GM10248 (cell line): ENCODE results near the gene KRT24.

ENCODE experiments used
- CTCF ChIA-PET: fragments of 300-600 bp; sonication (Branson Sonifier 250); formaldehyde crosslinking; extraction: SDS; loops from one replicate; lab custom pipeline; 2021; ENCODE audit warnings: antibody characterized with exemption; lab: Yijun Ruan, JAX
- POLR2A ChIA-PET: fragments of 350-650 bp; sonication (Branson Sonifier 250); formaldehyde crosslinking; extraction: SDS; loops from one replicate; lab custom pipeline; 2020; ENCODE audit warnings: antibody characterized with exemption; lab: Yijun Ruan, JAX
- DNase-seq: peaks from one replicate; pipeline ENCODE4 v3.0.0; 2012; ENCODE audit errors: extremely low spot score
- TF ChIP-seq, protein P1 (sequence below): IDR thresholded peaks from 2 replicates; pipeline ENCODE4 v1.5.1; 2012; ENCODE audit warnings: mild to moderate bottlenecking, low read depth; ENCODE audit errors: extremely low read depth, missing control alignments, control extremely low read depth

KRT24 gene

DNA sequence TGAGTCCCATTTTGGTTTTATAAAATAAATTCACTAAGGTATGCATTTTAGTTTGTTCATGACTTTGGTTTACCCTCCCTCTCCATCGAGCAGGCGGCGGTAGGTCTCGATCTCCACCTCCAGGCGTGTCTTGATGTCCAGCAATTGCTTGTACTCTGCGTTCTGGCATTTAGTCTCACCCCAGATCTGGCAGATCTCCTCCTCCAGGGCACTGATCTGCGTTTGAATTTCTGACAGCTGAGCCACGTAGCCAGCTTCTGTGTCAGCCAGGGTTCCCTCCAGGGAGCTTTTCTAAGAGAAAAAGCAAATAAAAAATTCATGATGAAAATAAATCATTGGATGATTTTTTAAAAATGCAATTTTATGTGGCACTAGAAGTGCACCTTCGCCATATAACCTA is 4.2 kb downstream of the KRT24 start:
- ChIA-PET CTCF (interaction anchor here (1.3 kb wide), 1 partner anchor 28 kb away, joined by 4 read pairs; no protein-coding TSS in a partner anchor), POLR2A (no interaction called here)
- no peak for DNase-seq
- TF ChIP-seq, protein P1, sequence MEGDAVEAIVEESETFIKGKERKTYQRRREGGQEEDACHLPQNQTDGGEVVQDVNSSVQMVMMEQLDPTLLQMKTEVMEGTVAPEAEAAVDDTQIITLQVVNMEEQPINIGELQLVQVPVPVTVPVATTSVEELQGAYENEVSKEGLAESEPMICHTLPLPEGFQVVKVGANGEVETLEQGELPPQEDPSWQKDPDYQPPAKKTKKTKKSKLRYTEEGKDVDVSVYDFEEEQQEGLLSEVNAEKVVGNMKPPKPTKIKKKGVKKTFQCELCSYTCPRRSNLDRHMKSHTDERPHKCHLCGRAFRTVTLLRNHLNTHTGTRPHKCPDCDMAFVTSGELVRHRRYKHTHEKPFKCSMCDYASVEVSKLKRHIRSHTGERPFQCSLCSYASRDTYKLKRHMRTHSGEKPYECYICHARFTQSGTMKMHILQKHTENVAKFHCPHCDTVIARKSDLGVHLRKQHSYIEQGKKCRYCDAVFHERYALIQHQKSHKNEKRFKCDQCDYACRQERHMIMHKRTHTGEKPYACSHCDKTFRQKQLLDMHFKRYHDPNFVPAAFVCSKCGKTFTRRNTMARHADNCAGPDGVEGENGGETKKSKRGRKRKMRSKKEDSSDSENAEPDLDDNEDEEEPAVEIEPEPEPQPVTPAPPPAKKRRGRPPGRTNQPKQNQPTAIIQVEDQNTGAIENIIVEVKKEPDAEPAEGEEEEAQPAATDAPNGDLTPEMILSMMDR: no peak

DNA sequence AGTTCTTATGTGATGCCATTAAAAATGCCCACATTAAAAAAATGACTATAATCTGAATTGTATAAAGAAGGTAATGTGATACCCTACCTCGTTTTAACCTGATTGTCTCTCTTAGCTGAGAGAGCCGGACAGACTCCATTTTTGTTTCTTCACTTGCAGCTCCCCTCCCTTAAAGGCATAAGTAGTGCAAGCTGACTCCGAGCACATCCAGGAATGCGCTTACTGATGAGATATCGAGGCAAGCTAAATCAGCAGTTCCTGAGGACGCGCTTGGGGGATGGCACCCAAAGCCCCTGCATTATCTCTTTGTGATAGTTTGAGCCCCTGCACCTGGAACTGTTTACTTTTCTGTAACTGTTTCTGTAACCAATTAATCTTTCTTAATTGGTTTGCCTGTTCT is 6.3 kb downstream of the KRT24 start:
- CTCF ChIA-PET: interaction anchor here (1.4 to 1.6 kb wide), 2 partner anchors 9 to 13 kb away, joined by 4 to 5 read pairs; no protein-coding TSS in a partner anchor
- DNase-seq: no peak
- TF ChIP-seq, protein P1: no peak
- POLR2A ChIA-PET: no interaction called here

GRCh38 chr17:40696651-40697072 is 6.9 kb downstream of the KRT24 start:
- ChIA-PET POLR2A (no interaction called here), CTCF (interaction anchor here (0.7 to 1.6 kb wide), 3 partner anchors 9 to 25 kb away, joined by 3 to 5 read pairs (median 4); no protein-coding TSS in a partner anchor)
- DNase-seq: no peak
- TF ChIP-seq, protein P1: no peak

DNA sequence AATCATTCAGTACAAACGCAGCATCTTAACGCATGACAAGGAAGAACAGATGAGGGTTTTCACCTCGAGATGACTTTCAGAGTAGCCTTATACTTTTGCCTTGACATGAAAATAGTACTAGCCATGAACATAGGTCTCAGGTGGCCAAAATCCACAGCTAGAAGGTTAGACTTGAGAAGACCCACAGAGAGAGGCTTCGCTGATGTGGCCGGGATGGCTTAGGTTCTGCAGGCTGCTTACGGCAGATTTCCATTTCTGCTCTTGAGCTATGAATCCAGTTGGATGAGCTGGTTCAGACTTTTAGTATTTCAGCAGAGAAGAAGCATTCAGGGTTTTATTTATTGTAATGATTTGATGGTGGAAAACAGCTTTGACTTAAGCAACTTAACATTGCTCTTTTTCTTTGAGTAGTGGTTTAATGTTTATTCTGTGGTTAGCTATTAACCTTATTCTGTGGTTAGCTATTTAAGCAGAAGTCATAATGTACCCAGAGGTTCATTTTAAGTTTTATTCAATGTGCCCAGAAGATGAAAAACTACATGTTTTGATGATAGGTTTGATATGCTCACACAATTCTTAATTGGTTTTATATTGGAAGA is 7.6 kb downstream of the KRT24 start:
- no peak for DNase-seq
- POLR2A ChIA-PET: no interaction called here
- CTCF ChIA-PET: interaction anchor here (1.0 to 1.4 kb wide), 2 partner anchors 9 to 10 kb away, joined by 3 to 4 read pairs; no protein-coding TSS in a partner anchor
- TF ChIP-seq, protein P1: no peak

GRCh38 chr17:40694584-40694983 is 9.0 kb downstream of the KRT24 start:
- TF ChIP-seq, protein P1: no peak
- DNase-seq: no peak
- CTCF ChIA-PET: interaction anchor here (1.0 to 5.2 kb wide), 4 partner anchors 10 to 112 kb away, joined by 3 to 25 read pairs (median 4); partner anchors contain the start of gene KRT24
- POLR2A ChIA-PET: no interaction called here

- ChIA-PET POLR2A (no interaction called here), CTCF (no interaction called here)
- no peak for DNase-seq
- TF ChIP-seq, protein P1: no peak
Measured at GRCh38 chr17:40687106-40687505, 16.4 kb downstream of the KRT24 start.
